CD4-positive, alpha-beta T cell treated with Interleukin-4 for 4 hours (primary cell): ENCODE results near the gene WTIP.
"Not testable (repeated sequence)": the region's sequence is repeated elsewhere in the genome, so short reads cannot be mapped to it uniquely, and the experiment has no call there.

Experiments used
- DNase-seq: peaks from one replicate; pipeline ENCODE4 v3.0.0-alpha.2; 2020

WTIP gene

DNA sequence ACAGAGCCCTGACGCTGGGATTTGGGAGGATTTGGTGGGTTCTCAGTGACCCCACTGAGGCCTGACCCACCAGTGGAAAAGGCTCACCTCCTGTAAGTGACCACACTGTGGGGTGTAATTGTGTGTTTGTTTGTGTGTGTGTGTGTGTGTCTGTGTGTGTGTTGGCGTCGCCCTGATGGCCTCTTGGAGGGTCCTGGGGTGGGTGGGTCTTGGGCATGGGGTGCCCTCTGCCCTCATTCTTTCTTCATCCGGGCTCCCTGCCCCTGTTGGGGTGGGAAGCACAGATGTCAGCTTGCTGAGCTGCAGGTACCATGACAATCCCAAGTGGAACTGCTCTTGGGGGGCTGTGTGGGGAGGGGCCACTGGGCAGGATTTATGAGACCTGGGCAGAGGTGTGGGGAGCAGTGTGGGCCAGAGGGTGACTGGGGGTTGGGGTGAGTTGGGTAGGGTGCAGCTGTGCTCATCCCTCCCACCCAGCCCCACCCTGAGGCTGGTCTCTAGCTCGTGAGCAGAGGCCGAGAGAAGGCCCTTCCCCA lies 22.8 kb downstream of the WTIP start:
- DNase-seq: no peak

GRCh38 chr19:34504809-34505291 lies 23.3 kb downstream of the WTIP start:
- no peak for DNase-seq

- no peak for DNase-seq
Measured at GRCh38 chr19:34505321-34506025, 23.9 kb downstream of the WTIP start.

DNA sequence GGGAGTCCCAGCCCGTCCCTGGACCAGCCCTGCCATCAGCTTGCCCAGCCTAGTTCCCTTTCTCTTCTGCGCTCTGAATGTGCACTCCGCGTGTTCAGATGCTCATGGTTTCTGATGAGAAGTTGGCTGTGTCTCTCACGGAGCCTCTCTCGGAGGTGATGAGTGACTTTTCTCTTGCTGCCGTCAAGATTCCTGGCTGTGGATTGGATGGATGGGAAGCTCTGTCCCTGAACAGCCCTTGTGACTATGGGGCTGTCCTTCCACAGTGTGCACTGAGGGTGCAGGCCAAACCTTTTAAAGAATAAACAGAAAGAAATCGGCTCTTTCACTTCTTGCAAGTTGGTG lies 24.4 kb downstream of the WTIP start:
- no peak for DNase-seq

GRCh38 chr19:34507414-34508067 lies 26.0 kb downstream of the WTIP start:
- DNase-seq: no peak

DNA sequence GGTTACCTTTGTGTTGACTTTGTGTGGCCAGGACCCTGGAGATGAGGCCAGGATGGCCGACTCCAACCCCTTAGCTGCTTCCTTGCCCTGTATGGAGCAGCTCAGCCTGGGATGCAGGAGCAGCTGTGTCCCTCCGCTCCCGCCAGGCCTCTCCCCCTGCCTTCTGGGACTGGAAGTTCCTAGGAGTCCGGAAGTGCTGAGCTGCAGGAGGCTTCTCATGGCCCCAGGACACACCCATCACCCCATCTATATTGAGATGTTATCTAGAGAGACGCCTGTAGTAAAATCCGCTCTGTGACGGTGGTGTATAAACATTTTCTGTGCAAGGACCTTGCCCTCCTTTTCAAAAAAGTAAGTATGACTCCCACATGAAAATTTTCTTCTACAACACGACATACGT lies 27.0 kb downstream of the WTIP start:
- no peak for DNase-seq

DNA sequence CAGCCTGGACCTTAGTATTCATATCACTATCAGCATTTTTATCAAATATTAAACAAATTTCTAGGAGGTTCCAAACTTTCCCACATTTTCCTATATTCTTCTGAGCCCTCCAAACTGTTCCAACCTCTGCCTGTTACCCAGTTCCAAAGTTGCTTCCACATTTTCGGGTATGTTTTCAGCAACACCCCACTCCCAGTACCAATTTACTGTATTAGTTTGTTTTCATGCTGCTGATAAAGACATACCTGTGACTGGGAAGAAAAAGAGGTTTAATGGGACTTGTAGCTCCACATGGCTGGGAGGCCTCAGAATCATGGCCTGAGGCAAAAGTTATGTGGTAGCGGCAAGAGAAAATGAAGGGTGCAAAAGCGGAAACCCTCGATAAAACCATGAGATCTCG lies 29.3 kb downstream of the WTIP start:
- not testable (repeated sequence) for DNase-seq

DNA sequence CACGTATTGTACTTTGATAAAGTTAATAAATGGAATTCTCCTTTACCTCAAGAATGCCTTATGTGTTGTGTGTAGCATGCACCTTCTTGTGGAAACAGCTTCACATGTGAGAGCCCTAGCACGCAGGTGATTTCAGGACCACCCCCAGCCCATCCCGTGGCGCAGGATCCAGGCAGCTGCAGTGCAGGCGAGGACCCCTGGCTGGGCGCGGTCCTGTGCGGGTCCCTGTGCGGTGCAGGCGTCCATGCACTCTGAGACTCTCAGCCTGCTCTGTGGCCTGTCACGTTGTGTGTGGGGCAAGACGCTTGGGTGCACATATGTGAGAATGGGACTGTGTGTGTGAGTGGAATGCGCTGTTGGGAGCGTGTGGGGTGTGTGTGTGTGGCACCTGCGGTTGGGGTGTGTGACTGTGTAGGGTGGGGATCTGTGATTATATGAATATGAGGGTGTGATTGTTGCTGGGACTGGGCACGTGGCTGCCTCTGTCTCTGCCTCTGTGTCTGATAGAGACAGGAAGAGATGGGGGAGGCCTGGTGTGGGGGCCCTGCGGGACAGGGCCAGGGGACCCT lies 30.8 kb downstream of the WTIP start:
- DNase-seq: no peak

DNA sequence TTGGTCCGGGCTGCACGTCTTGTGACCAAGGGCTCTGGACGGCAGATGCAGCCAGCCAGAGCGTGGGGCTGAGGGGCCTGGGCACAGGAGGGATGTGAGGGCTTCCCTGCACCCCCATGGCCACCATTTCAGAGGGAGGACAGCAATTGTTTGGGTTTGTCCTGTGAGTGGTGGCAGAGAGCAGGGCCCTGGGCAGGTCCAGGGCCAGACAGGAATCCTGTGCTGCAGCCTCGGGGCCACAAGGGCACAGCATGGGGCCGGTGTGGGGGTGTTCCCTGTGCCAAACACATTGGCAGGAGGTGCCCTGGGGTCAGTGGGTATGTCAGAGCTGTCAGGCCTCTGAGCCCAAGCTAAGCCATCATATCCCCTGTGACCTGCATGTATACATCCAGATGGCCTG lies 32.2 kb downstream of the WTIP start:
- DNase-seq: no peak

GRCh38 chr19:34519602-34520001 lies 38.0 kb downstream of the WTIP start:
- DNase-seq: no peak

- DNase-seq: no peak
Measured at GRCh38 chr19:34523408-34523807, 41.9 kb downstream of the WTIP start.

DNA sequence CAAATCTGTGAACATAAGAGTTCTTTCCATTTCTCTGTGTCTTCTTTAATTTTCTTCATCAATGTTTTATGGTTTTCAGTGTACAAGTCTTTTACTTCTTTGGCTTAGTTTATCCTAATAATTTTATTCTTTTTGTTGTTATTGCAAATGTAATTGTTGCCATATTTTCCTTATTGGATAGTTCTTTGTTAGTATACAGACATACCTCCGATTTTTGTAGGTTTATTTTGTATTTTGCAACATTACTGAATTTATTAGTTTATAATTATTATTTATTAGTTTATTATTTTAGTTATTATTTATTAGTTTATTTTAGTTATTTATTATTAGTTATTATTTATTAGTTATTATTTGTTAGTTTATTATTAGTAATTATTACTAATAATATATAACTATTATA lies 43.4 kb downstream of the WTIP start:
- no peak for DNase-seq

DNA sequence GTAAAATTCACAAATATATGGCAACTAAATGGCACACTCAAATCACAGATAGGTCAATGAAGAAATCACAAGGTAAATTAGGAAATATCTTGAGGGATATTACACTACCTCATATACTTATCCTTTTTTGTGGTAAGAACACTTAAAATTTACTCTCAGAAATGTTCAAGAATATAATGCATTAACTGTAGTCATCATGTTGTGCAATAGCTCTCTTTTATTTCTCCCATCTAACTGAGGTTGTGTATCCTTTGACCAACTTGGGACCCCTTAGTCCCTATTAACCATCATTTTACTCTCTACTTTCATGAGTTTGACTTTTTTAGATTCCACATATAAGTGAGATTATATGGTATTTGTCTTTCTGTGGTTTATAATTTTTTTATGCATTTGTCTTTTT lies 52.6 kb downstream of the WTIP start:
- DNase-seq: no peak

DNA sequence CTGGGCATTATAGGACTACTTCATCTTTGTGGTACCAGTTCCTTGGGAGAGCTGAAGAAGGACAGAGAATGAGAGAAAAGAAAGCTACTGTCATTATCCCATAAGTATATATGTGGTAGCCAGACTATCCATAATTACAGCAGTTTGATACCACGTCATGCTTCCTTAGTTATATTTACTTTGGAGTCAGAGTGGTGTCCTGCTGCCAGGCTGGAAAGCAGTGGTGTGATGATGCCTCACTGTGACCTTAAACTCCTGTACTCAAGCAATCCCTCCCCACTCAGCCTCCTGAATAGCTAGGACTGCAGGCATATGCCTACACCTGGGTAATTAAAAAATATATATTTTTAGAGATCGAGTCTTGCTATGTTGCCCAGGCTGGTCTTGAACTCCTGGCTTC lies 57.8 kb downstream of the WTIP start:
- no peak for DNase-seq

GRCh38 chr19:34540811-34541557 lies 59.4 kb downstream of the WTIP start:
- DNase-seq: no peak

GRCh38 chr19:34549833-34550232 lies 68.3 kb downstream of the WTIP start:
- no peak for DNase-seq

- DNase-seq: no peak
Measured at GRCh38 chr19:34555447-34555846, 73.9 kb downstream of the WTIP start.

DNA sequence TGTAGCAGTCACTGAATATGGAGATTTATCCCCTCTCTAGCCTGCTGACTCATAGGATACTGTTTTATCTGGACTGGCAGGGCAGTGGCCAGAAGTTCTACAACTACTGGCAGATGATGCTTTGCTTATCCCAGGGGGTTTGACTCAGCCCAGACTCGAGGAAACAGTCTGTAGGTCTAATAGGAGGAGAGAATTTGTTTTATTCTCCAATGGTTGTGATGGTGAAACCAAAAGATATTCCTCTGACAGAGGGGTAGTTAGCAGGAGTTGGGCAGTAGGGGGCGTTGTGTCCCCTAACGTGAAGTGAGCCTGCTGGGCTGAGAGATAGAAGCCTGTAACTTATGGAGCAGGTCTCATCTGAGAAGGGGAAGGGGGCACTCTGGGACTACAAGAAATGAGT lies 74.9 kb downstream of the WTIP start:
- no peak for DNase-seq

DNA sequence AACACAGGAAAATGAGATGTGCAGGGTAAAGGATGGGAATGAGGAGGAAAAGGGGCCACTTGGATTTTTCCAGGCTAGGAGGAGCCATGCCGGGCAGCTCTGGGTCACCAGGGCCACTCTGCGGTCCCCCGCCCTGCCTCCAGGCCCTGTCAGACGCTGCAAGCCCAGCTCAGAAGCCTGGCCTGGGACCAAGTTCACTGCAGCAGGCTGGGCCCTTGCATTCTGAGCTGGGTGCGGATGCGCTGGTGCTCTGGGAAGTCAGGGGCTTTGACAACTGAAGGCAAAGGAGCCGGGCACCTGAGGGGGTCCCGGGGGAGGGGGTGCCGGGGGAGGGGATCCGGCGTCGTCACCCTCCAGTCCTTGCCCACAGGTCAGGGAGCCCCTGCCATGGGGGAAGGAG lies 77.5 kb downstream of the WTIP start:
- no peak for DNase-seq

DNA sequence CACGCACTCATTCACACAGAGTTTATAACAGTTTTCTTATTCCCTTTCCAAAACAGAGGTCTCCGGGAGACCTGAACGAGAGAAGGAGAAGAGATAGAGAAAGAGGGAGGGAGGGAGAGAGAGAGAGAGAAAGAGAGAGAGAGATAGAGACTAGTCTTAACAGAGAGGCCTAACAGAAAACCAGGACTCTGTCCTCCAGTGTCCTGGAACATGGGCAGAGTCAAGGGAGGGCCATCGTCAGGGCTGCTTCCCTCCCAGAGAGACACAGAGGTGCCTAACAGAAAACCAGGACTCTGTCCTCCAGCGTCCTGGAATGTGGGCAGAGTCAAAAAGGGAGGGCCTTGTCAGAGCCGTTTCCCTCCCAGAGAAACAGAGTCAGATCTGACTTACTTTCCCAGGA lies 78.7 kb downstream of the WTIP start:
- no peak for DNase-seq
